ENCODE data around the gene MAP3K4.

MAP3K4 gene

DNA sequence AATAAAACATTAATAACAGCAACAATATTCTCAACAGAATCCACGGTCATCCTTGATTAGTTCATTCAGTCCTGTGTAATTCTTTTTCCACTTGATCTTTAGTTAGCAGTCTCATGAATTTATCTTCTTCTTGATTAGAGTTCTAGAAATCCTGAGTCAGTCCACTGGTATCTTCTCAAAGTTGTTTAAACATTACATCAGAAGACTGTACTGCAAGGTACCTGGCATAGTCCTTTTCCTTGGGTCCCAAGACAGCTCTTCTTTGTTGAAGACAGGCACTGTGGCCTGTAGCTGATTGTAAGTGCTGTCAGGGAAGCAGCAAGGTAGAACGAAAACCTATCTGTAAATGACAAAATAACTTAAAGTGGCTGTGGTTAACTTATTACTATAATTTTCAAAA is 11.8 kb downstream of the MAP3K4 start:
- DNase-seq: no peak

DNA sequence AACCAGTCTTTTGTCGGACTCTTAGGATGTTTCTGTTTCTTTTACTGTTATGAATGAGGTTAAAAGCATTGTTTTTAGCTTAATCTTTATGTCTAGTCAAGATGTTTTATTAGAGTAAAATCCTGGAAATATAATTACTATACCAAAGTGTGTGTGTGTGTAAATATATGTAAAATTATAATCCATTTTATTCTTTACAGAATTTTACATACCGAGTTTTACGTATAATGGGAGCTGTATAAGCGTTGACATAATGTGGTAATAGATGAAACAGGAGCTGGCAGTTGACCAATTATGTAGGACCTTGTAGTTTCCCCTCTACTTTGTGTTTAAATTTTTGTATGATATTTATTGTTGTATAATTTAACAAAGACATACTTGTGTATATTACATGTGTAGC is 16.7 kb downstream of the MAP3K4 start:
- no peak for DNase-seq

DNA sequence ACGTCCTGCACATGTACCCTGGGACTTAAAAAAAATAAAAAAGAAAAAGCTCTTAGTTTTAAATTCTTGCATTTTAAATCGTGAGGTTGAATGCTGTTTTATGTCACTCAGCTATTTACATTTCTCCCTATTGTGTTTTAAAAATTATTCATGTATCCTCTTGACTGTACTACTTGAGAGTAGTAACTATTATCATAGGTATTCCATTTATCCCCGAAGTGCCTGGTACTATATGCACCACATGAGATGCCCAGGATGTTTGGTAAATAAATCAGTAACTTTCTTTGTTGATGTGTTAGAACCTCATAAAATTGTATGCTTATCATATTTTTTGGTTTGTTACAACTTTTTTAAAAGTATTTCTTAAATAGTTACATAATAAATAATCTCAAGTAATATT is 18.4 kb downstream of the MAP3K4 start:
- DNase-seq: no peak

DNA sequence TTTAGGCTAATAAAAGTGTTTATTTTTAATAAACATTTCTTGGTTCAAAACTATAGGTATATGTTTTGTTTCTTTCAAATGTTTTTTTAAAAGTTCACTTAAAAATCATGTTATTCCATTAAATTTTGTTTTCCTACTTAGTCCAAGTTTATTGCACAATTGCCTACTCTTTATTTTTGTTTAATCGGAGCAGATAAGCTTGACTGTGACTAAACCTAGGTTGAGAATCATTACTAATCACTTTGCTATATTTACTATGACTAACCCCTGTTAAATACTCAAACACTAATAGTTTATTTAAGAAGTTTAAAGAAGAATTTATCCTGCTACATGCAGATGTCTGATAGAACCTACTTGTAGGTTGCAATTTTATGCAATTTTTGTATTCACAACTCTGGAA is 18.8 kb downstream of the MAP3K4 start:
- no peak for DNase-seq

DNA sequence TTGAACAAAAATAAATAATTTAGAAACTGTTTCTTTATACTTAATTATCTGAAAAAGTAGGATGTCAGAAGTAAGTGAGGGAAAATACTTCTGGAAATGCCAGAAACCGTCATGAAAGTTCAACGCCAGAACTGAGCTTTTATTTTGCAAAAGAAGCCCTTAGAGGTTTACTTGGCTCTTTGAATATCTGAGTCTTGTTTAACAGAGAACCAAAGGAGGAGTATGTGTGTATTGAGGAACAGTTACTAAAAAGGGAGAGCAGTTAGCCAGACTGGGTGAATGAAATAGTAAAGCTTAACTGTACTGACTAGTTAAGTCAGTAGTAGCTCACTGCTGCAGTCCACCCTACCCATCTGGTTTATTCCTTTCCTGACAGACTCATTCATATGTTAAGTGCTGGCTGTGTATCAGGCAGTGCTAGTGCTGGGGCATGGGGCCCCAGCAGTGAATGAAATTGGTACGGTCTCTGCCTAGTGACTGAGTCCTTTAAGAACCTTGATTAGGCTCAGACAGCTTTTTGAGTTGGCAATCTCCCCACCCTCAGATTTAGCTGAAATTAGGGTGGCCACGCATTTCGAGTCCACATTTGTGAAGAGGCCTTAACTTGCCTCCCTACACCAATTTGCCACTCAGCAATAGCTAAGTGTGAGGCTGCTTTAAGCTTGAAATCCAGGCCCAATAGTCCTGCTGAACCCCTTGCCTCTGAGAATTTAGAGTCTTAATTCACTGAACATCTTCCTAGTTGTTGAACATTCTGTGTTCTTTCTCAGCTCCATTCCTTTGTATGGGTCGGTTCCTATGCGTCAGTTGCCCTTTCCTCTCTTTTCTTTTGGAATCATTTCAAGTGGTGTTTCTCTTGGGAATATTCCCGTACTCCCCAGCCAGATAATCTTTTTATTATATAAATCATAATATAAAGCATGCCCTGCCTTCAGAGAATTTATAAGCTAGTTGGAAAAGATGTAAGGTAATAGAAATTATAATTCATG is 20.2 kb downstream of the MAP3K4 start:
- no peak for DNase-seq

DNA sequence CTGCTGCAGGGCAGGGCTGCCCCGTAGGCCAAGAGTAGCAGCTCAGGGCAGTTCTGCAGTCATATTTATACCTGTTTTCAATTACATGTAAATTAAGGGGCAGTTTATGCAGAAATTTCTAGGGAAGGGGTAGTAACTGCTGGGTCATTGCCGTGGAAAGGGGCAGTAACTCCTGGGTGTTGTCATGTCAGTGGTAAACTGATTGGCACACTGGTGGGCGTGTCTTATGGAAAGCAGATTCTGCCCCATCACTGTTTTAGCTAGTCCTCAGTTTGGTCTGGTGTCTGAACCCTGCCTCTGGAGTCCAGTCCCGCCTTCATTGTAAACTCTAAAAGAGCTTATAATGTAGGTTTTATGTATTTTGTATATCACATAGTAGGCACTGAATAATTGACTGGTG is 22.1 kb downstream of the MAP3K4 start:
- no peak for DNase-seq

DNA sequence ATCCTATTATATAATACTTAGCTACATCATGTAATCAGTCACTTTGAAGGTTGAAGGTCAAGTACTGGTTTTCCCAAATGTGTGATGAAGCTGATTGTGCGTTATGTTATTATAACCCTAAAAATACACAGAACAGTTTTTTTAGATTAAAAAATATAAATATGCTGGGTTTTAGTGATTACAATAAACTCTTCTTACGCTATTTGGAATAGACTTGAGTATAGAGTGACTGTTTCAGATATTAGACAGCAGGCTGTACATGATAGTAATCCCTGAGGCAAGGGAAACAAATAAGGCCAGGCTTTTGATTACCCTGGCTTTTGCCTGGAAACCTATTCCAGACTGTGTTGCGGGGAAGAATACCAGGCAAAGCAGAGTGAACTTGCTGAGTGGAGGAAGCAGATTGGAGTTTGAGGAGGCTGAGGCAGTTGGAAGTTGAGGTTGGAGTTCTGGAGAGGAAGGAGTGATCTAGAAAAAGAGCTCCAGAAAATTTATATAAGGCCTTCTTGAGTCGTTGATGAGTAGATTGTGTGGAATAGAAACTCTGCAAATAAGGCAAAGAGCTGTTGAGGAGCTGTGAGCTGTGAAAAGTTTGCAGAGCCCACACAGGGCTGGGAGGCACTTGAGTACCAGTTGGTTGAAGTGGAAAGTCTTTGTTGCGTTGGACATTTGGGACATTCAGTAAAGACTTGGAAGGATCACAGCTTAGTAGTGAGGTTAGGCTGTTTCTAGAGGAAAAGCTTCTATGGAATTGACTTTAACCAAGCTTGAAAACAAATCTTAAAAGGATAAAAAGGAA is 26.4 kb downstream of the MAP3K4 start:
- no peak for DNase-seq

DNA sequence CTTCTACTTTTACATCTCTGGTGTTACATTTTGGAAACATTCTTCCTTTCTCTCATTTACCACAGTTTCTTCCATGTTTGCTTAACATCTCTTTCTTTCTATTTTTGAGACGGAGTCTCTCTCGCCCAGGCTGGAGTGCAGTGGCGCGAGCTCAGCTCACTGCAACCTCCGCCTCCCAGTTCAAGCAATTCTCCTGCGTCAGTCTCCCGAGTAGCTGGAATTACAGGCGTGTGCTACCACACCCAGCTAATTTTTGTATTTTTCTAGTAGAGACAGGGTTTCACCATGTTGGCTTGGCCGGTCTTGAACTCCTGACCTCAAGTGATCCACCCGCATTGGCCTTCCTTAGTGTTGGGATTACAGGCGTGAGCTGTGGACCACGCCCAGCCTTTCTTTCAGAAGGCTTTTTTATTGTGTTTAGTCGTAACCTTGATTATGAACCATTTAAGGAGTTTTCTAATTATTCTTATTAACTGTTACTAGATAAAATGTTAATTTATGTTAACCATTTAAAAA is 27.8 kb downstream of the MAP3K4 start:
- DNase-seq: no peak

DNA sequence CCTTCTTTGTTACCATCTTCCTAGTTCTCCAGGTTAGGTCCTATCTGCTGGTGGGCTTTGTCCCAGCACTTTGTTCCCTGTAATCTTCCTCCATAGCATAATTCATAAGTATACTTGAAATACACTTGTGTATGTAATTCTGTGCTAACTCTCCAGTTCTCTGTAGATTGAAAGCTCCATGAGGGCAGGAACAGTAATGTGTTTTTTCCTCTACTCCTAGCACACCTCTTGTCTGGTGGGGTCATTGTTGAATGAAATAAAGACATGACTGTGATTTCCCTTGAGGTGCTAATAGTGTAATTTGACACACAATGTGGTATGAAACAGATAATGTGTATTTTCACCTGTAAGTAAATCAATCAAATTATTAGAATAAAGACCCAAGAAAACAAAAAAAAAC is 30.0 kb downstream of the MAP3K4 start:
- DNase-seq: no peak

DNA sequence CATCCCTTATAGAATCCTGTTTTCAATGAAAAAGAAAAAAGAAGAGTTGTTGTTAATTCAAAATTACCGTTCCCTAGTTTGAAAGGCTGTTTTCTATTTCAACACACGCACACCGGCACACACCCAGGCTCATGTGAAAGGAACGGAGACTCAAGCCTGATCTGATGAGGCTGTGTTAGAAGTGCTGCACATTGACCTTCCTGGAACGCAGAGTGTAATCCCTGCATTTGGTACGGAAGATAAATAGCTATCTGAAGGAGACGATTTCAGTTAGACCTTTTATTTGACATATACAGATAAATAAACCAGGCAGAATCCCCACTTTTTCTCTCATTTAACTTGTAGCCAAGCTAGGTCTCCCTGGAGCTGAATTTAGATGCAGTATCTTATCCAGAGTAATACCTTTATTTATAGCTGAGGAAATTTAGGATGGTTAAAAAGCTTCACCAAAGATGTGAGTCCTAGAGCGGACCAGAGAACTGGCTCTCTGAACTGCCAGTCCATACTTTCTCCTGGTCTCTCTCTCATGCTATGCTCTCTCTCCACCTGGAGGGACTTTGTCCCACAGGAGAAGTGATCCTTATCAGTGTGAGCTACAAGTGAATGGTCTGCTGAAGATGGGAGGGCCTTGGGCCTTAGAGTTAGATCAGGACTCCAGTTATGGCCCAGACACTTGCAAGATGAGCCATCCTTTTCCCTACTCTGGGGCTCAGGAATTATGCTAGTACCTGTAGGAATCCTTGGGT is 30.6 kb downstream of the MAP3K4 start:
- no peak for DNase-seq

DNA sequence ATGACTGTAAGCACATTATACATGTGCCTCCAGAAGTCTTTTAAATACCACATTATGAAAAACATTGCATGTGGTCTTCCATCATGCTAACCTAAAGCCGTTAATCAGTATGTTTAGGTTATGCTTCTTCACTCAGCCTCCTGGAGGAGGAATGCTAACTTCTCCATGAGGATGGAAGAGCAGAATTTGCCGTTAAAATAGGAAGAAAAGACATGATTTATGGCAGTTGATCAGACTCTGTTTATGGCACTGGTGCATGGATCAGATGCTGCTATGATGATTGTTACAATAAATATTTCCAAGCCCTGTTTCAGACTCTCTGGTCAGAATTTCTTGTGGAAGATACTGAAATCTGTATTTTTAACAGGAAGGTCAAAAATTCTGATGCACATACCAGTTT is 31.7 kb downstream of the MAP3K4 start:
- no peak for DNase-seq

DNA sequence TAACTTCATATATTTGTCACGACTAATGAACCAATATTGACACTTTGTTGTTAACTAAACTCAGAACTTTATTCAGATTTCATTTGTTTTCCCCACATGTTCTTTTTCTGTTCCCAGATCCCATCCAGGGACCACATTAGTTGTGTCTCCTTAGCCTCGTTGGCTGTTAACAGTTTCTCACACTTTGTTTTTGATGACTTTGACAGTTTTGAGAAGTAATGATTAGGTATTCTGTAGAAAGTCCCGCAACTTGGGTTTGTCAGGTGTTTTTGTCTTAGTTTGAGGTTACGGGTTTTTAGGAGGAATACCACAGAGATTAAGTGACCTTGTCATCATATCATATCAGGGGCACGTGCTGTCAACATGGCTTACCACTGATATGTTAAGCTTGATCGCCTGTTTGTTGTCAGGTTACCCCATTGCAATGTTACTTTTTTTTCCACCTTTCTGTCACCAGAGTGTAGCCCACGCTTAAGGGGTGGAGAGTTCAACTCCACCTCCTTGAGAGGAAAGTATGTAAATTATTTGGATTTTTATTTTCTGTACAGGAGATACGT is 32.9 kb downstream of the MAP3K4 start:
- no peak for DNase-seq

DNA sequence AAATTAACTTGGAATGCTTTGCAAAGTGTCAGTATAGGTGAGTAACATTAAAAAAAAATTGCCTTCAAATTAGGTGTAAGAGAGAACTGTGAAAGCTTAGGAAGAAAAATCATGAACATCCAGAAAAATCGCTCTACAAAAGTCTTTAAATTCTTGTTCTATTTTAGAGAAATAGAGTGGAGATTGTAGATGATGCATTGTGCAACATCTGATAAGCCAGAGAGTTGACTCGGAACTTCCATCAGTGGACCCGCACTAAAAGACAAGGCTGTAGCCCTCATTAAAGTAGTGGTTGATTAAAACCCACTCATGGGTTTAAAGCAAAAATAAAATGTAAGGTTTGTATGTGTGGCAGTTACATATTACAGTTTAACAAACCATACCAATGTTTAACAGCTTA is 35.8 kb downstream of the MAP3K4 start:
- no peak for DNase-seq

DNA sequence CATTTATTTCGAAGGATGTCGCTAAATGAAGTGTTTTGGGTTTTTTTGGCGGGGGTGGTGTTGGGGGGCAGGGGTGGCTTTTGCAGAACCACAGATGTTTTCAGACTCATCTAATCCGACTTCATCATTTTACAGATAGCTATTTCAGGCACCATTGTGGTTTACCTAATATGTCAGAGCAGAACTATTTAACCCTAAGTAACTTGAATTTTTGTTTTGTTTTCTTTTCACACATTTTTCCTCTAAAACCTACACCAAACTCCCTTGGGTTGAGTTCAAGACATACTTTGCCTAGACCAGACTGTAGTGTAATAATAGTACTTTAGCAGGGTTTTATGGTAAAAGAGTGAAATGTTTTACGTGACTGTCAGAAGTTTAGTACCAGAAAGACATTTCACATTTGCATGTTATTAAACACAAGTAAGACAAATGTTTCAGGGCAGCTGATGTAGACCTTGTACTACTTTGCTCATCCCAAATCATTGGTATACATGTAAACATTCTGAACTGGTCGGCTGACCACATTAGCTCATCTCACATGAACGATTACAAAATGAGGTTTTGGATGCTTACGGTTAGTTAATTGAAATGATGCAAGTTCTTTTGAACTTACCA is 37.7 kb downstream of the MAP3K4 start:
- DNase-seq: no peak

DNA sequence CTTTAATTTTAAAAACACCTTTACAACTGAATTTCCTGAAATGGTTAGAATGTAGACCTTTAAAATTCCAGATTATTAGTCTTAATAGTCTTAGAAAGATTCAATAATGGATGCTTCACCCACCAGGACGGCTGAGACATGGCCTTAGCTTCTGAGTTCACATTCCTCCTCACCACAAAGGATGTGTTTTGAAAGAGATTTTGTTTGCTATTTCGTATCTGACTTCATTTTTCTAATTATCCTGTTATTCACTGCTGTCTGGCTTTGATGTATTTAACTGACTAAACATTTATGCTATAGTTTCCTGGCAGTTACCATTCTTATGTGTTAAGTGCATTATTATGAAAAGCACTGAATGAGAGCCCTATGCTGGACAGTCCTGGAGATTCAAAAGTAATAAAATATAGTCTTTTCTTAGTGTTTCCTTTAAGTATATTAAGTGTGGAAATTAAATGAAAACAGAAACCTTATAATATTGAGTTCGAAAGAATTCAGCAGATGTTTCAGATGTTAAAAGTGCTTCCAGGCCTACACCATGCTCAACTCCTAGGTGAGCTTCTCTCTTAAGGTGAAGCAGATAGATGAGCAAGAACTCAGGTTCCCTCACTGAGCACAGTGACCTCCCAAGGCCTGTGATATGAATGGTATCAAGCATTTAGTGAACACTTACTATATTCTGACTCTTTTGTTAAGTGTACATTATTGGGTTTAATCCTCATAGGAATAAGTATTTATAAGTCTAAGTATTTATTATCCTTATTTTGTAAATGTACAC is 40.3 kb downstream of the MAP3K4 start:
- DNase-seq: no peak

DNA sequence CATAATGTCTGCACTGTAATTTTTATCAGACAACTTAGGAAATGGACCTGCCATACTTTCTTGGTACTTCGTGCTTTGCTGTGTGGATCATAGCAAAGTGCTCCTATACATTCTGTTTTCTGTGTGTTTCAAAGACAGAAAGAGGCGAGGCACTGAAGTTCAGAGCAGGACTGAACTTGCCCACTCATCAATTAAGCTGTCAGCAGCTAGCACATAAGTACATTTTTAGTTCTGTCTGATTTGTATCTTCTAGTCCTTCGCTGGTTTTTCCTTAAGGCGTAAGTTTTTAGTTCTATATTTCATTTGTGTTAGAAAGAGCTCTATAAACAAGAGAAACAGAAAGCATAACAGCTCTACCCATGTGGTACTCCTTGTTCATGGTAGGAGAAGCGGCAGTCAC is 42.1 kb downstream of the MAP3K4 start:
- no peak for DNase-seq

DNA sequence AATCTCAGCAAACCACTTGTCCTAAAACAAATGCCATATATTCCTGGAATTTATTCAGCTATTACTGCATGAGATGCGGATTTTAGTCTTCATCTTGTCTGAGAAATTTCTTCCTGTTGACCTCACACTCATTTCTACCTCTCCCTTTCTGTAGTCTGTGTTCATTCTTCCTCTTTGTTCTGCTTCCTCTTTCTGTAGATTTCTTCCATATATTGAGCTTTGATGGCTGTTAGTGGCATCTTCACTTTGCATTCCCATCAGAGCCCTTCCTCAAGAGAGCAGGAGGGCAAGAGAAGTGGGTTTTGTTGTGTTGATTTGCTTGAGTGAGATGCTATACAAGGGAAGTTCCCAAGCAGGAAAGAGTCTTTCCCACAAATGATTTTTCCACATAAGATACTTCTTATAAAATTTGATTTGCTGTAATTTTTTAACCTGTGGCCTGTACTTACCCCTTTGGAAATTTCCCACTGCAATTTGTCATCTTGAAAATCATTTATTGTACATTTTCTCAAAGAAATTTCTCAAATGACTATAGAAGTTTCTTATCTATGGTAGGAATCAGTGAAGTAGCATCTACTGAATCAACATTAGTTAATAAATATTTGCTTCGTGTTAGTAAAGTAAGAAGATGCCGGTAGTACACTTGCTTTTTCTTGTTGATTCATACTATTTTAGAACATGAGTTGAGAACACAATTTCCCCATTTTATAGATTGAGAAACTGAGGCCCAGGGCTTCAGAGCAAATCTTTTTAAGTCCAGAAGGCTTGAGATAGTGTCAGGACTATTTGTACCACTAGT is 43.8 kb downstream of the MAP3K4 start:
- DNase-seq: no peak

DNA sequence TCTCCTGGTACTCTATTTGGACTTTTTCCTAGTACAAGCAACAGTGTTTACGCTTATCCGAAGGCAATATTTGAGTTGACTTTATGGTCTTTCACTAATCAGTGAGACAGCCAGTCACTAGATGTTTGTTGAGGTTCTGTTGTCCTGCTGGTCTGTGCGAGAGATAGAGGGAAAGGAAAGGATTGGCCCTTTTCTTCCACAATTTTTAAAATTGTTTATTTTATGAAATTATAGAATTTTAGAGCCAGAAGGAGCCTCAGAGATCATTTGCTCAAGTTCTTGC is 44.4 kb downstream of the MAP3K4 start:
- no peak for DNase-seq

DNA sequence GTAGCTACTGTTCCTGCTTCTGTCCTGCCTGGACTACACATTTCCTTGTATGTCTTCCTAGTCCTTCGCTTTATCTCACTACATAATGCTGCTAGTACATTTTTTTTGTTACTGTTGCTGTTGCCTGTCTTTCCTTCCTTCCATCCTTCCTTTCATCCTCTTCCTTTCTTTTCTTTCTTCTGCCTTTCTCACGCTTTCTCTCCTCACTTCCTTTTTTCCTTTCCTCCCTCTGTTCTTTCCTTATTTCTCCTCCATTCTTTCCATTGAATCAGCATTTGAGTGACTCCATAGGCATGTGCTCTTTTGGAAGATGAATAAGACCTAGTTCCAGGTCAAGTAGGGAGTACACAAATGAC is 46.3 kb downstream of the MAP3K4 start:
- DNase-seq: no peak

DNA sequence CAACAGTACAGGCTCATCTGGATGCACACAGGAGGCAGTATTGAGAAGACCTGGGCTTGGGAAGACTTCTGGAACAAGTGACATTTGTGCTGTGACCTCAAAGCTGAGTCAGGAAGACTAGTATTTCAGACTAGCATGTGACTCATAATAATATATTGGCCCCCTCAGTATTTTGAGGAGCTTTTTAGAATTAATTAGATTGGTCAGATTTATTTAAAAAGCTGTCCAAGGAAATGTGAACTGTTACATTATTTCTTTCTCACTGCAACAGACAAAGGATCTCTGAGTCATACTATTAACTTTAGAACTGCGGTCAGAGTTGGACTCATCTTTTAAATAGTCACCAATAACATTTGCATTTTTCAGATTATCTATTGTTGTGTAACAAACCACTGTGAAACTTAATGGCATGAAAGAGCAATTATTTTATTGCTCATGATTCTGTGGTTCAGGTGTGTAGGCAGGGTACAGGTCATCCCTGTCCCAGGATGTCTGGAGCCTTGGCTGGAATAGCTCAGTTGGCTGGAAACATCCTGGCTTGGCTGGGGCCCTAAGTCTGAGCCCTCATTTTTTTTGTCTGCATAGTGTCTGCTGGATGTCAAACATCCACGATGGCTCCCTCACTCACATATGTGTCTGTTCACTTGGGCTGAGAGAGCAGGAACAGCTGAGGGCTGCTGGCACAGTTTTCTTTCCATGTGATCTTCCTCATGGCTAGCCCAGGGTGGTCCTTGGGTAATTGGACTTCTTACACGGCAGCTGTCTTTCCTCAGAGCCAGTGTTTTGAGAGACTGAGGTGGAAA is 46.9 kb downstream of the MAP3K4 start:
- no peak for DNase-seq

All from CD4-positive, alpha-beta T cell treated with Interferon gamma for 1 hour (primary cell).